GM19099 (cell line): ENCODE measurements around the gene ABCG1.

Experiments used
- POLR2A ChIP-seq: IDR thresholded peaks from 3 replicates; pipeline ENCODE4 v1.6.1; 2011; ENCODE audit warnings: low read depth; ENCODE audit not compliant: insufficient read length; ENCODE audit errors: extremely low read depth

ABCG1 gene

DNA sequence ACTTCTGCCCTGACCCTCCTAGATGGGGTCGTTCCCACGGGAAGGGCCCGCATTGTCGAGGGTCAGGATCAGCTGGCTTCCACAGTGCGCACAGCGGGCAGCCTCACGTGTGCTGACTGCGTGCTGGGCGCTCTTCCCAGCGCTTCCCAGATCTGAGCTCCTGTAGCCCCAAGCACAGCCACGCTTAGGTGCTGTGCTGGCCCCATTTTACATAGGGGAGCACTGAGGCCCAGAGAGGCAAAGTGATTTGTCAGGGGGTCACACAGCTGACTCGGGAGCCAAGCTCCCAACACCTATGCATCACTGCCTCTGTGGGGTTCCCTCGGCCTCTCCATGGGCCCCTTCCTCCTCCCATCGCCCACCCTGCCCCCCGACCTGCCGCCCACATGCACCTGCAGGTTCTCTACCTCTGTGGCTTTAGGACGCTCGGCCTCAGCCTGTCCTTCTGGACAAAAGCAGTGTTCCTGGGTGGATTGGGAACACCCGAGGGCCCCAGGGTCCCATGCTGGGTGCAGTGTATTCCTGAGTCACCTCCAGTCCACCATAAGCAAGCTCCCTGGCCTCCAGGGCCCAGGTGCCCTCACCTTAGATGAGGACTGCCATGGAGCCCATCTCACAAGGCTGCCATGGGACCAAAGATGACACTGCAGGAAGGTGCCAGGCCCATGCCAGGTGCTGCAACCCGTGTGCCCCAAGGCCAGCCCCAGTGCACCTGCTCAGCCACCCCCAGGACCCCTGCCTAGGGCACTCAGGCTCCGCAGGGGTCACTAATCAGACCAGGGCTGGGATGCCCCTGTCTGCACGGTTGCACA is 73.0 kb downstream of the ABCG1 start:
- no peak for TF ChIP-seq POLR2A

- TF ChIP-seq POLR2A: no peak
Measured at GRCh38 chr21:42293649-42294272, 74.8 kb downstream of the ABCG1 start.

DNA sequence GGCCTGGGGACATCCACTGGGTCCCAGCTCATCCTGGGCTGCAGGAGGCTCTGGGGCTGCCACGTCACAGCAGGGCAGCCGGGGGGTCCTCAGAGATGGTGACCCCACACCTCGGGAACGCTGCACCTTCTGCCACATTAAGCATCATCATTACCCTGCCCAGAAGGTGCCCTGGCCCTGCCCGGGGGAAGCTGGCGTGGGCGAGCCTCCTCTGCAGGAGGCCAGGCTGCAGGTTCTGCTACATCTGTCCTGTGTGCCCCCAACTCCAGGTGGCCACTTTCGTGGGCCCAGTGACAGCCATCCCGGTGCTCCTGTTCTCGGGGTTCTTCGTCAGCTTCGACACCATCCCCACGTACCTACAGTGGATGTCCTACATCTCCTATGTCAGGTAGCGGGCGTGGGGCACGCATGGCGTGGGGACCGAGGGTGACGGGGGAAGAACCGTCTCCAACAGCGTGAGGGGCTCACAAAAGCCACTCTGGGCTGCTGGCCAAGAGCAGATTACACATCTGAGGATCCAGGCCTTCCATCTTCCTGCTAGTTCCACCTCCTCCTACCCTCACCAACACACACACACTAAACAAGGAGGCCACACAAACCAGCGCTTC is 75.4 kb downstream of the ABCG1 start:
- TF ChIP-seq POLR2A: no peak

DNA sequence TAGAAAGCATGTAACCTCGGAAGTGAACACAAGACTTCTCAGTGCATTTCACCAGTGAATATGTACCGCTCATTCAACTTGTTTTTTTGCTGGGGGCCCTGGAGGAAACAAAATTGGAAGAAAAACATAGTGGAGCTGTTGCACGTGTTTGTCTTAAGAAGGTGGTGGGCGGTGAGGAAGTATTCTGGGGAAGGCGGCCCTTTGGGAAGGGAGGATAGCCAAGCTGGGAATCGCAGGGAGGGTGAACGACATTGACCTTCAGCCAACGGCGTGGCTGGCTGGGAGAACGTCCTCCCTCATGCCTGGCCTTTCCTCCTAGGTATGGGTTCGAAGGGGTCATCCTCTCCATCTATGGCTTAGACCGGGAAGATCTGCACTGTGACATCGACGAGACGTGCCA is 76.9 kb downstream of the ABCG1 start:
- no peak for TF ChIP-seq POLR2A

DNA sequence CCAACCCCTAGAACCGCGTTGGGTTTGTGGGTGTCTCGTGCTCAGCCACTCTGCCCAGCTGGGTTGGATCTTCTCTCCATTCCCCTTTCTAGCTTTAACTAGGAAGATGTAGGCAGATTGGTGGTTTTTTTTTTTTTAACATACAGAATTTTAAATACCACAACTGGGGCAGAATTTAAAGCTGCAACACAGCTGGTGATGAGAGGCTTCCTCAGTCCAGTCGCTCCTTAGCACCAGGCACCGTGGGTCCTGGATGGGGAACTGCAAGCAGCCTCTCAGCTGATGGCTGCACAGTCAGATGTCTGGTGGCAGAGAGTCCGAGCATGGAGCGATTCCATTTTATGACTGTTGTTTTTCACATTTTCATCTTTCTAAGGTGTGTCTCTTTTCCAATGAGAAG is 77.6 kb downstream of the ABCG1 start:
- no peak for TF ChIP-seq POLR2A

DNA sequence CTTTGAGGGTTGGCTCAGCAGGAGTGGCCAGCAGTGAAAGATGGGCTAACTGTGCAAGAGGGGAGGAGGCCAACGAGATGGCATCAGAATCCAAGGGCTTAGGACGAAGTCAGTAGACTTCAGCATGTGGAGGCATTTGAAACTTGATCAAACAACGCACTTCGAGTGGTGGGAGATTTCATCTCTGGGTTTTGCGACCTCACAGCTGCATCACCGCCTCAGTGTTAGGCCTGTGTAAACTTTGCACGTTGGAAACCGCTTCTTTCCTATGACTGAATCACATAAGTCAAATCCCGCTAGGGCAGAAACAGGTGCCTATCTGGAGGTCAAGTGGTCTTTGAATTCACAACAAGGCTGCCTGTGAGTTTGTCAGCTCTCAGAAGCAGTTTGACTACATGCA is 78.4 kb downstream of the ABCG1 start:
- TF ChIP-seq POLR2A: no peak

- no peak for TF ChIP-seq POLR2A
Measured at GRCh38 chr21:42298237-42298636, 79.3 kb downstream of the ABCG1 start.

GRCh38 chr21:42298657-42299056 is 79.7 kb downstream of the ABCG1 start:
- no peak for TF ChIP-seq POLR2A

DNA sequence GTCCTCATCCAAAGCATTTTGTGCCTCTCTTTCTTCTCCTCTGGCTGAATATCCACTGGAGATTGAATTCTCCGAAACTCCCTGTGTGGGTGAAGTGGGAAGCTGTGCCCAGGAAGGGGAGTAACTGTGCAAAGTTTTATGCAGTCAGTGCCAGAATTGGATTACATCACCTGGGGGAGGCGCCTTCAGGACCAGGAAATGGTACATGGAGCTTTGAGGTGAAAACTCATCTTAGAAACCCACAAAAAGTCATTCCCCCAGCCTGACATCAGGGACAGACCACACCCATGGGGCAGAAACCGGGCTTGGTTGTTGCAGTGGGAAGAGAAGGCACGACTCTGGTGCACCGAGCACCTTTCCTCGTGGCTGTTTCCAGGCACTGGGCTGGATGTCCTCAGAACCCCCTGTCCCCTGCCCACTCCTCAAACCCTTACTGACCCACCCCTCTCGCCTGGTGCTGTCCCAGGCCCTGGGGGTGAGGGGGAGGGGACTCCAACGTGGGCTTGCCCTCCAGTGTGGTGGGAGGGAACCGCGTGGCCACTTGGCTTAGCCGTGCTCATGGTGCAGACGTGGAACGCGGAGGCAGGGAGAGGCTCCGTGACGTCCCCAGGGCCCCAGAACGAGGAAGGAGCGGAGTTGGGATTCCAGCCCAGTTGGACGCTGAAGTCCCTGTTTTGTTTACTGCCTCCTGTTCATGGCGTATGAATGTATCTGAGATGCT is 80.5 kb downstream of the ABCG1 start:
- no peak for TF ChIP-seq POLR2A

- no peak for TF ChIP-seq POLR2A
Measured at GRCh38 chr21:42300045-42300583, 81.2 kb downstream of the ABCG1 start.

DNA sequence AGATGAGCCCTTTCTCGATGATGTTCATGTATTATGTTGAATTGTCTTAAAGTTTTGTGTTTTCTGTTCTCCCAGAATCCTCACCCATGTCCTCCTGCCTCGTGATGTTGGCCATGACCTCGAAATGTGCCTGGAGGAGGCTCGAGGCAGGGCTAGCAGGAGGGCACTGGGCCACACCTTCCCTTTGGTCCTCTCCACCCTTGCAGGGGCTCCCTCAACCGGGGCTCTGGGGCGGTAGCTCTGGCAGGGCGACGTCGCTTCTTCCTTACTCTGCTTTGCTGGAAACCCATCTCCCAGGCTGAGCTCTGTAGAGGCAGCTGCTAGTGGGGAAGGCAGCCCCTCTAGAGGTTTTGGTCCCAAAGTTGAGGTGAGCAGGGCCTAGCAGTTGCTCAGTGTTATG is 82.0 kb downstream of the ABCG1 start:
- no peak for TF ChIP-seq POLR2A

DNA sequence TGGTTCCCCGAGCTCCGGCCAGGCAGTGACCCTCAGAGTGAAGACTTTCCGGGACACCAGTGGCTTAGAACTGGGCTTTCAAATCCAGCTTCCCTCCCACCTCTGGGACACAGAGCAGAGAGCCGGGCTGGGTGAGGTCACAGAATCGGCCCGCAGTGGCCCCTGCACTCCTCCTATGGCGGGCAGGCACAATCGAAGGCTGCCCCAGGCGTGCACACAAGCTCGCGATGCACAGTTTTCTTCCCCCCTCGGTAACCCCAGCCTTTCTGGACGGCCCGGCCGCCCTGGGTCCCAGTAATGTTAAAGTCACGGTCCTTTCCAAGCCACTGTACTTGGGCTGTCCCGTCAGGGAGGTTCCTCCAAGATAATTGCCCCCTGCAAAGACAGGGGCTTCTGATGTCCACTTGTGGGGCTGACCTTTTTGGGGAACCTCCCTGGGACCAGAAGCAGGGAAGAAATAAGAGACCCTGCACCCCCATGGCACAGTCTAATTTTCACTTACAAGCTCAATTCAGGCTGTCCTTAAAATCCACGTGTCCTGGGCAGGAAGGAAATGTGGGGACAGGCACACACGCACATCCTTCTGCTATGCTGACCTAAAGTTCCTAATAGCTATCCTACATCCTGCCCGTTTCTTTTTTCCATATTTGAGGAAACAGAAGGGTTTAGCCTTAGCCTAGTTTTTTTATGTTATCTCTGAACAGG is 82.6 kb downstream of the ABCG1 start:
- TF ChIP-seq POLR2A: no peak

GRCh38 chr21:42302076-42302650 is 83.2 kb downstream of the ABCG1 start:
- no peak for TF ChIP-seq POLR2A

DNA sequence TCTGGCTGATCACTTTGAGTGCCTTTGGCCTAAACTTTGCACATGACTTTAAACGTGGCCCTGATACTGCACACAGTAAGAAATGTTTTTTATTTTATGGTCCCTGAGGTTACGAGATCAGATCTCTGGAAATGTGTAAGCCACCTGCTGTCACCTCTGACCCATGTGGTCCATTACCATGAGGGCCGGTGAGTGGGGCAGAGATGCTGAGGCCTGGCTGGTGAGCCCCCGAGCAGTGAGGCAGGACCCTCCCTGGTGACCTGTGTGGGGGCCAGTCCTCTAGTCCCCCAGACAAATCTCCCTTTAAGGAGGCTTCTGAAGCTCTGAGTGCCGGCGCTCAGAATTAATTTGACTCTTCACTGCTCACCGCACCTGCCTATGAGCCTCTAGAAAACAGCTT is 83.9 kb downstream of the ABCG1 start:
- no peak for TF ChIP-seq POLR2A
